CD14-positive monocyte (primary cell): Measurements from ENCODE around the gene UBE2H. TPM values are rescaled to one million over a fixed set of nuclear protein-coding genes. Genes with fewer than 3 reads are reported as not detected.

Experiments
- DNase-seq, 3 donors: peaks; one replicate each; pipeline ENCODE4 v3.0.0-alpha.2; 2011 to 2022
- H2AFZ ChIP-seq: 2 replicates; pipeline ENCODE4 v1.6.0; 2012; ENCODE audit warnings: mild to moderate bottlenecking, low read depth, low read length, inconsistent platforms; ENCODE audit not compliant: insufficient read depth, poor library complexity, severe bottlenecking
- H3K27ac ChIP-seq, 2 donors: 1 replicate in 1 of 2; 2 replicates in 1 of 2; pipeline ENCODE4 v1.5.1; 2012 to 2013; ENCODE audit warnings: low read length in 2 of 2, control low read depth in 1 of 2, inconsistent platforms in 1 of 2, low read depth in 1 of 2, mild to moderate bottlenecking in 1 of 2
- H3K27me3 ChIP-seq, 2 donors: one replicate each; pipeline versions ENCODE4 v1.6.0 to v1.6.1; 2011 to 2013; ENCODE audit warnings: low read length in 2 of 2; ENCODE audit not compliant: control insufficient read depth in 2 of 2, insufficient read depth in 2 of 2
- H3K36me3 ChIP-seq, 2 donors: replicated peaks in 1 of 2; 1 replicate in 1 of 2; 2 replicates in 1 of 2; pipeline versions ENCODE4 v1.5.1 to v1.6.1; 2012 to 2013; ENCODE audit warnings: low read length in 2 of 2, control low read depth in 1 of 2, inconsistent platforms in 1 of 2, mild to moderate bottlenecking in 1 of 2; ENCODE audit not compliant: insufficient read depth in 2 of 2, control insufficient read depth in 1 of 2
- H3K4me1 ChIP-seq, 2 donors: 1 replicate in 1 of 2; 2 replicates in 1 of 2; pipeline versions ENCODE4 v1.5.1 to v1.6.1; 2012 to 2013; ENCODE audit warnings: low read length in 2 of 2, control low read depth in 1 of 2, inconsistent platforms in 1 of 2, mild to moderate bottlenecking in 1 of 2, moderate library complexity in 1 of 2; ENCODE audit not compliant: insufficient read depth in 2 of 2, control insufficient read depth in 1 of 2
- H3K4me2 ChIP-seq: replicated peaks from 2 replicates; pipeline ENCODE3; 2012; ENCODE audit warnings: low read length, moderate library complexity, mild to moderate bottlenecking; ENCODE audit not compliant: poor library complexity, severe bottlenecking; ENCODE audit errors: extremely low read depth
- H3K4me3 ChIP-seq, 3 experiments: fragments of 200-600 bp in 1 of 3; sonication (generic) in 1 of 3; replicated peaks in 1 of 3; 1 replicate in 2 of 3; 2 replicates in 1 of 3; pipeline ENCODE4 v1.5.1; 2011 to 2013; ENCODE audit warnings: low read length in 3 of 3, mild to moderate bottlenecking in 3 of 3, control low read depth in 2 of 3, low read depth in 2 of 3, inconsistent platforms in 1 of 3, moderate library complexity in 1 of 3
- H3K79me2 ChIP-seq: 2 replicates; pipeline ENCODE4 v1.6.0; 2012; ENCODE audit warnings: mild to moderate bottlenecking, control low read depth, inconsistent platforms, low read length, moderate library complexity; ENCODE audit not compliant: insufficient read depth
- H3K9ac ChIP-seq: 2 replicates; pipeline ENCODE4 v1.6.0; 2017; ENCODE audit warnings: low read length, mild to moderate bottlenecking; ENCODE audit not compliant: insufficient read depth, poor library complexity, severe bottlenecking
- H3K9me3 ChIP-seq, 2 donors: replicated peaks in 1 of 2; 1 replicate in 1 of 2; 2 replicates in 1 of 2; pipeline versions ENCODE4 v1.5.1 to v1.6.1; 2012 to 2013; ENCODE audit warnings: low read length in 2 of 2, control low read depth in 1 of 2; ENCODE audit not compliant: control insufficient read depth in 1 of 2, insufficient read depth in 1 of 2
- H4K20me1 ChIP-seq: 2 replicates; pipeline ENCODE4 v1.6.0; 2012; ENCODE audit warnings: mild to moderate bottlenecking, low read length, control low read depth, moderate library complexity; ENCODE audit not compliant: insufficient read depth
- H3K27ac Mint-ChIP-seq, 7 donors: one replicate each; pipeline ENCODE4 v1.8.0; 2020; ENCODE audit warnings: mild to moderate bottlenecking in 7 of 7, mixed read lengths in 7 of 7, moderate library complexity in 6 of 7, inconsistent platforms in 2 of 7
- H3K27me3 Mint-ChIP-seq, 3 donors: one replicate each; pipeline ENCODE4 v1.8.0; 2021 to 2022; ENCODE audit warnings: low read depth in 3 of 3, mild to moderate bottlenecking in 3 of 3, mixed read lengths in 3 of 3, moderate library complexity in 3 of 3, inconsistent platforms in 1 of 3
- H3K36me3 Mint-ChIP-seq, 2 donors: one replicate each; pipeline ENCODE4 v1.8.0; 2020; ENCODE audit warnings: mixed read lengths in 2 of 2, inconsistent platforms in 1 of 2, mild to moderate bottlenecking in 1 of 2
- H3K4me1 Mint-ChIP-seq: one replicate; pipeline ENCODE4 v1.8.0; 2020; ENCODE audit warnings: mild to moderate bottlenecking, mixed read lengths
- H3K4me3 Mint-ChIP-seq, 2 donors: one replicate each; pipeline ENCODE4 v1.8.0; 2020; ENCODE audit warnings: mild to moderate bottlenecking in 2 of 2, mixed read lengths in 2 of 2, moderate library complexity in 1 of 2
- H3K9me3 Mint-ChIP-seq, 7 donors: one replicate each; pipeline ENCODE4 v1.8.0; 2020 to 2022; ENCODE audit warnings: mixed read lengths in 7 of 7, mild to moderate bottlenecking in 6 of 7, moderate library complexity in 6 of 7, inconsistent platforms in 2 of 7
- CTCF ChIP-seq: fragments of 200-600 bp; IDR thresholded peaks from one replicate; pipeline ENCODE4 v1.8.0; 2022; ENCODE audit warnings: antibody characterized with exemption, mild to moderate bottlenecking
- WGBS: methylation state at CpG from one replicate; pipeline ENCODE4 v1.1.5; 2013; ENCODE audit warnings: missing lambda C conversion rate; ENCODE audit not compliant: insufficient coverage; 5-methylcytosine and 5-hydroxymethylcytosine counted together
- intact Hi-C, 2 donors: fragments of 100-400 bp; cut with micrococcal nuclease; formaldehyde crosslinking; loops; one replicate each; pipeline versions ENCODE4 v1.15.0 to v1.15.1; 2023
- polyA plus RNA-seq, 3 donors: library from polyadenylated mRNA; depleted of rRNA in 1 of 3; unstranded in 2 of 3; stranded (reverse) in 1 of 3; fragments of 300-500 nt in 2 of 3; fragments of >200 nt in 1 of 3; fragmentation: Illumina TruSeq in 2 of 3; gene quantifications; 1 replicate in 2 of 3; 2 replicates in 1 of 3; pipeline ENCODE4 v1.2.3, GENCODE V29; 2012 to 2021

Gene UBE2H
- polyA plus RNA-seq, 3 donors: 12.6 to 26.0 (median 16.0) TPM

- H4K20me1 ChIP-seq: peaks cover 79% of the 10 kb centered on the region
- H3K4me3 Mint-ChIP-seq: no peak overlapping the region
- 100% methylated on average over 2 of the region's 5 CpGs for WGBS
- H3K36me3 ChIP-seq: peaks cover 0 to 3% of the 10 kb centered on the region in 2 donors
- H3K4me1 Mint-ChIP-seq: peaks cover 10% of the 10 kb centered on the region
- H2AFZ ChIP-seq: no peak overlapping the region
- no peak for DNase-seq
- no peak for TF ChIP-seq CTCF
- no peaks in the 10 kb centered on the region for H3K9me3 ChIP-seq
- no peak overlapping the region for H3K9ac ChIP-seq
- peaks cover 34 to 37% of the 10 kb centered on the region in 2 donors for H3K4me1 ChIP-seq
- H3K27ac Mint-ChIP-seq: peak overlapping the region in 1 of 7 donors; percentile 50
- H3K79me2 ChIP-seq: peaks cover 90% of the 10 kb centered on the region
- H3K27ac ChIP-seq: peak overlapping the region in 1 of 2 donors; percentile 78
- no peaks in the 10 kb centered on the region for H3K27me3 ChIP-seq
- peaks cover 4 to 14% of the 10 kb centered on the region in 2 donors for H3K36me3 Mint-ChIP-seq
- peaks cover 0 to 1% (median 0%) of the 10 kb centered on the region in 3 donors for H3K27me3 Mint-ChIP-seq
- intact Hi-C loops: no loop called here
- H3K4me3 ChIP-seq: peak overlapping the region in 1 of 3 experiments; percentile 96
- H3K9me3 Mint-ChIP-seq: peaks cover 0 to 2% (median 0%) of the 10 kb centered on the region in 7 donors
- H3K4me2 ChIP-seq: peak overlapping the region; percentile 94
Measured at GRCh38 chr7:129948338-129948737, 4.4 kb downstream of the UBE2H start.

GRCh38 chr7:129947701-129948100, 5.1 kb downstream of the UBE2H start:
- no peak overlapping the region for H3K27ac ChIP-seq
- no peak overlapping the region for H2AFZ ChIP-seq
- H4K20me1 ChIP-seq: peaks cover 86% of the 10 kb centered on the region
- Mint-ChIP-seq H3K4me3 (no peak overlapping the region), H3K4me1 (peaks cover 6% of the 10 kb centered on the region), H3K27ac (peak overlapping the region in 2 of 7 donors; percentile 11 to 60), H3K36me3 (peaks cover 4 to 18% of the 10 kb centered on the region in 2 donors), H3K9me3 (peaks cover 0 to 2% (median 0%) of the 10 kb centered on the region in 7 donors), H3K27me3 (peaks cover 0 to 1% (median 0%) of the 10 kb centered on the region in 3 donors)
- DNase-seq: no peak
- peaks cover 34 to 37% of the 10 kb centered on the region in 2 donors for H3K4me1 ChIP-seq
- H3K9ac ChIP-seq: no peak overlapping the region
- no peaks in the 10 kb centered on the region for H3K9me3 ChIP-seq
- peaks cover 0 to 7% of the 10 kb centered on the region in 2 donors for H3K36me3 ChIP-seq
- intact Hi-C loops: no loop called here
- peaks cover 96% of the 10 kb centered on the region for H3K79me2 ChIP-seq
- H3K4me2 ChIP-seq: no peak overlapping the region
- TF ChIP-seq CTCF: no peak
- WGBS: 100% methylated on average over 6 of the region's 8 CpGs
- no peaks in the 10 kb centered on the region for H3K27me3 ChIP-seq
- H3K4me3 ChIP-seq: no peak overlapping the region
